Vagina (tissue), 2 donors: ENCODE results near the gene RGS3. TPM values are rescaled to one million over a fixed set of nuclear protein-coding genes. Genes with fewer than 3 reads are reported as not detected.
A peak's percentile ranks its signal among the peaks of the same experiment; 100 is the strongest.

Experiments
- DNase-seq, 2 donors: peaks; one replicate each; pipeline ENCODE4 v3.0.0-alpha.2; 2017; ENCODE audit errors: extremely low spot score in 2 of 2
- H3K27ac ChIP-seq: fragments of 200-600 bp; sonication (generic); one replicate; pipeline ENCODE4 v1.5.1; 2019
- H3K27me3 ChIP-seq: fragments of 200-600 bp; sonication (generic); one replicate; pipeline ENCODE4 v1.5.1; 2019
- H3K36me3 ChIP-seq, 2 donors: fragments of 200-600 bp; sonication (generic); one replicate each; pipeline ENCODE4 v1.5.1; 2017 to 2019
- H3K4me1 ChIP-seq: fragments of 200-600 bp; sonication (generic); one replicate; pipeline ENCODE4 v1.5.1; 2019
- H3K4me3 ChIP-seq, 2 donors: fragments of 200-600 bp; sonication (generic); 1 replicate in 1 of 2; 2 replicates in 1 of 2; pipeline ENCODE4 v1.5.1; 2016 to 2019
- H3K9me3 ChIP-seq: fragments of 200-600 bp; sonication (generic); one replicate; pipeline ENCODE4 v1.5.1; 2019
- CTCF ChIP-seq, 3 experiments: fragments of 450-650 bp in 2 of 3; fragments of 200-600 bp in 1 of 3; sonication (generic) in 1 of 3; IDR thresholded peaks; one replicate each; pipeline ENCODE4 v1.5.1; 2017 to 2019; ENCODE audit warnings: antibody characterized with exemption in 3 of 3, mild to moderate bottlenecking in 2 of 3, moderate library complexity in 2 of 3
- POLR2A ChIP-seq, 2 donors: fragments of 450-650 bp; IDR thresholded peaks; one replicate each; pipeline ENCODE4 v1.6.1; 2017; ENCODE audit warnings: antibody characterized with exemption in 2 of 2, mild to moderate bottlenecking in 2 of 2, moderate library complexity in 2 of 2
- POLR2AphosphoS5 ChIP-seq, 2 donors: sonication (generic); formaldehyde crosslinking; IDR thresholded peaks; one replicate each; pipeline ENCODE4 v1.9.0; 2017; ENCODE audit warnings: antibody characterized with exemption in 2 of 2, mild to moderate bottlenecking in 2 of 2, low read depth in 1 of 2; ENCODE audit not compliant: insufficient read depth in 1 of 2
- intact Hi-C: fragments of 100-400 bp; cut with DNase I; formaldehyde crosslinking; loops from one replicate; pipeline ENCODE4 v1.15.1; 2023
- total RNA-seq: library from RNA; depleted of rRNA; stranded (reverse); fragments of >200 nt; gene quantifications from one replicate; pipeline ENCODE4 v1.2.3, GENCODE V29; 2016

The RGS3 gene
- total RNA-seq, 1 donor from 2014 or later, result 27.0 TPM

- H3K9me3 ChIP-seq, result no peaks in the 10 kb centered on the region
- no peak for DNase-seq
- no peaks in the 10 kb centered on the region for H3K27me3 ChIP-seq
- no peak overlapping the region for H3K4me3 ChIP-seq
- H3K4me1 ChIP-seq, result peaks cover 36% of the 10 kb centered on the region
- peaks cover 0 to 23% of the 10 kb centered on the region in 2 donors for H3K36me3 ChIP-seq
- intact Hi-C loops, result loop anchor here (2.0 kb wide), 1 partner anchor 143 kb away; no protein-coding TSS in a partner anchor
- H3K27ac ChIP-seq, result no peak overlapping the region
- peak in 2 of 3 experiments; percentile 17 to 52 for TF ChIP-seq CTCF (IDR thresholded peaks at IDR 0.05)
- no peak for TF ChIP-seq POLR2A (IDR thresholded peaks at IDR 0.05)
- peak in 1 of 2 donors; percentile 16 for TF ChIP-seq POLR2AphosphoS5 (IDR thresholded peaks at IDR 0.05; ENCODE audit: insufficient read depth in 1 of 2, low read depth in 1 of 2)
Observed at GRCh38 chr9:113587471-113588031, 124.0 kb downstream of the RGS3 start.

- H3K27me3 ChIP-seq, result no peaks in the 10 kb centered on the region
- intact Hi-C loops, result loop anchor here (2.0 kb wide), 1 partner anchor 144 kb away; no protein-coding TSS in a partner anchor
- no peak overlapping the region for H3K27ac ChIP-seq
- H3K4me1 ChIP-seq, result peaks cover 33% of the 10 kb centered on the region
- no peak for TF ChIP-seq CTCF (IDR thresholded peaks at IDR 0.05)
- H3K36me3 ChIP-seq, result peaks cover 0 to 21% of the 10 kb centered on the region in 2 donors
- DNase-seq, result no peak
- H3K4me3 ChIP-seq, result no peak overlapping the region
- H3K9me3 ChIP-seq, result no peaks in the 10 kb centered on the region
Observed at GRCh38 chr9:113588242-113588810, 124.8 kb downstream of the RGS3 start.

GRCh38 chr9:113588936-113589335 lies 125.4 kb downstream of the RGS3 start:
- no peaks in the 10 kb centered on the region for H3K9me3 ChIP-seq
- H3K4me1 ChIP-seq, result peaks cover 34% of the 10 kb centered on the region
- TF ChIP-seq POLR2A (IDR thresholded peaks at IDR 0.05), result no peak
- TF ChIP-seq POLR2AphosphoS5 (IDR thresholded peaks at IDR 0.05; ENCODE audit: insufficient read depth in 1 of 2, low read depth in 1 of 2), result no peak
- no peak for TF ChIP-seq CTCF (IDR thresholded peaks at IDR 0.05)
- no peaks in the 10 kb centered on the region for H3K27me3 ChIP-seq
- no peak overlapping the region for H3K4me3 ChIP-seq
- no peak for DNase-seq
- intact Hi-C loops, result loop anchor here (2.0 kb wide), 1 partner anchor 144 kb away; no protein-coding TSS in a partner anchor
- no peak overlapping the region for H3K27ac ChIP-seq
- H3K36me3 ChIP-seq, result peaks cover 0 to 15% of the 10 kb centered on the region in 2 donors

- peaks cover 38% of the 10 kb centered on the region for H3K4me1 ChIP-seq
- no peak overlapping the region for H3K27ac ChIP-seq
- TF ChIP-seq CTCF (IDR thresholded peaks at IDR 0.05), result no peak
- TF ChIP-seq POLR2AphosphoS5 (IDR thresholded peaks at IDR 0.05; ENCODE audit: insufficient read depth in 1 of 2, low read depth in 1 of 2), result peak in 1 of 2 donors; percentile 18
- peaks cover 0 to 11% of the 10 kb centered on the region in 2 donors for H3K36me3 ChIP-seq
- H3K4me3 ChIP-seq, result no peak overlapping the region
- no peaks in the 10 kb centered on the region for H3K9me3 ChIP-seq
- no peak for DNase-seq
- H3K27me3 ChIP-seq, result no peaks in the 10 kb centered on the region
- intact Hi-C loops, result loop anchor here (2.0 kb wide), 1 partner anchor 145 kb away; no protein-coding TSS in a partner anchor
Observed at GRCh38 chr9:113589407-113589806, 125.9 kb downstream of the RGS3 start.

GRCh38 chr9:113589890-113590289 lies 126.4 kb downstream of the RGS3 start:
- Histone ChIP-seq H3K27ac (no peak overlapping the region), H3K9me3 (no peaks in the 10 kb centered on the region), H3K27me3 (no peaks in the 10 kb centered on the region), H3K4me1 (peaks cover 43% of the 10 kb centered on the region), H3K36me3 (peaks cover 0 to 6% of the 10 kb centered on the region in 2 donors), H3K4me3 (no peak overlapping the region)
- intact Hi-C loops, result loop anchor here (2.0 kb wide), 1 partner anchor 145 kb away; no protein-coding TSS in a partner anchor
- TF ChIP-seq POLR2A (IDR thresholded peaks at IDR 0.05) (no peak), POLR2AphosphoS5 (IDR thresholded peaks at IDR 0.05; ENCODE audit: insufficient read depth in 1 of 2, low read depth in 1 of 2) (no peak), CTCF (IDR thresholded peaks at IDR 0.05) (peak in 2 of 3 experiments; percentile 30 to 47)
- no peak for DNase-seq
